ENCODE measurements around the gene TTC12.

TTC12 gene

GRCh38 chr11:113376156-113376555 lies 61.8 kb downstream of the TTC12 start:
- no peak for DNase-seq

DNA sequence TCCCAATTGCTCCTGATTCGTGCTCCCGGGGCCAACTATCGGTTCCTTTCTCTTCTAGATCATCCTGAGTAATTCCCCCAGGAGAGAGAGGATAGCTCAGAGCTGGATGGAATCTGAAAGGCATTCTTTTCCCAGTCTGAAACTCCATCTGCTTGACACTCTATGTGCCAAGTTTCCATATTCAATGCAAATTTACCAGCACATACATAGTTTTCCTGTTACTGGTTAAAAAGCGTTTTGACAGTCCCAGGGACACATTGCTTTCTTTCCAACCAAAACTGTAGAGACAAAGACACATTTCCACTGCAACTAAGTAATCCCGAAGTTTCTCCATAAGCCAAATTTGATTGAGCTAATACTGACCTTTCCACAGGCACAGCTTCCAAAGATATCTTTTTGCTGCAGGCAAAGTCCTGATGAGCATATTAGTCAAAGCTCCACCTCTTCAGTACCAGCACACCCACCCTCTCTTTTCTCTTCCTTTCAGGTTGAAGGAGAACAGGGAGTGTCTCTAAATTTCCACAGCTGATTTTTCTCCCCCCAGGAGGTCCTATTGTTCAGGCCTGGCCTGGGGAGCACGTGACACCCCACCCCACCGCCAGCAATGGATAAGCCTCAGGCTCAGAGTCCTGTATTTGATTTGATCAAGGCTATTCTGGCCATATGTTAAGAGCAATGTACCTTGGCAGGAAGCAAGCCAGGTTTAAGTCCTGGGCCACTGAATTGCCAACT lies 63.5 kb downstream of the TTC12 start:
- DNase-seq, result no peak

- DNase-seq, result no peak
Observed at GRCh38 chr11:113378692-113379091, 64.3 kb downstream of the TTC12 start.

DNA sequence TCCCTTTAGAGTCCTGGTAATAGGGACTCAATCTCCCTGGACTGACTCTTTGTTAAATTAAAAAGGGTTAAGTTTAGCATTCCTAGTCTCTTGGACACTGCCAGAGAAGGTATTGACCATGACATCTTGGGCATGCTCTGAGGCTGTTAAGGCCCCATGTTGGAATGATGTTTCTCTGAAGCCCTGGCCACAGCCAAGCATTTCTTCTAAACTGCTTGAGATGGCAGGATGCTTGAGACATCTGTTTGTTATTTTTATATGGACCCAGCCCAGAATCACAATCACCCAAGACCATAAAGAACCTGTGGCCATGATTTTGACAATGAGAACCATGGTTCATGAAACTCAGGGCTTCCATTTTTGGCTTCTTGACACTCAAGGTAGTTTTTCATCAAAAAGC lies 67.7 kb downstream of the TTC12 start:
- no peak for DNase-seq

- DNase-seq, result no peak
Observed at GRCh38 chr11:113384551-113384950, 70.2 kb downstream of the TTC12 start.

DNA sequence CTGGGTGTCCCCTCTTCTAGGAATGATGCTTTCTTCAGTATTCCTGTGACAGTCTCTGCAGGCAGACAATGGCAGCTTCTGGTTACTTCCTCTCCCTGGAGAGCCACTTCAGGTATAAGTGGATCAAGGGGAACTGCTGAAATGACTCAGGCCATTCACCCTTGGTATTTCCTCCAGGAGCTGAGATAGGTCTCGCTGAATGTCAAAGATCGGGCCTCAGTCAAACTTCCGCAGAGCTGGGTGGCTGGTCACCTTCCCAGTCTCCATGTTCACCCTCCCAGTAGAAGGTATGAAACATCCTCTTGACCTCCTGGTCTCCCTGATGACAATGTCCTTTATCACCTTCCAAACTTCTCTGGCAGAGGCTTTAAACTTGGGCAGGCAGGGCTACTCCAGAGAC lies 71.4 kb downstream of the TTC12 start:
- no peak for DNase-seq

DNA sequence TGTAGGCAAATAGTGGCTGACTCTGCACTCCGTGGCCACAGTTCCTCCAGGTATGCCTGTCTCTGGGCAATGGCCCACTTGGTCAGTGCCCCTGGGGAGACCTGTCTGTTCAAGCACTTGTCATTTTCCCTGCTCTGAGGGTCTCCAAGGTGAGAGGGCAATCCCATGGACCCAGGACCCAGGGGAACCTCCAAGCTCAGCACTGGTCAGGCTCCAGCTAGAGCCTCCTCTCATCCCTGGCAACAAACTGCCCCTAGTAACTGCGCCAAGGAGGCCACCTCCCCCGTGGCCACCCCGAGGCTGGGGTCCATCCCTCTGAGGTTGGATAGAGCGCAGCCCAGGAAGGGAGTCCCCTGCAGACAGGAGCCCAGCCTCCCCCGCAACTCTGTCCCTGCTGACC lies 72.5 kb downstream of the TTC12 start:
- no peak for DNase-seq

DNA sequence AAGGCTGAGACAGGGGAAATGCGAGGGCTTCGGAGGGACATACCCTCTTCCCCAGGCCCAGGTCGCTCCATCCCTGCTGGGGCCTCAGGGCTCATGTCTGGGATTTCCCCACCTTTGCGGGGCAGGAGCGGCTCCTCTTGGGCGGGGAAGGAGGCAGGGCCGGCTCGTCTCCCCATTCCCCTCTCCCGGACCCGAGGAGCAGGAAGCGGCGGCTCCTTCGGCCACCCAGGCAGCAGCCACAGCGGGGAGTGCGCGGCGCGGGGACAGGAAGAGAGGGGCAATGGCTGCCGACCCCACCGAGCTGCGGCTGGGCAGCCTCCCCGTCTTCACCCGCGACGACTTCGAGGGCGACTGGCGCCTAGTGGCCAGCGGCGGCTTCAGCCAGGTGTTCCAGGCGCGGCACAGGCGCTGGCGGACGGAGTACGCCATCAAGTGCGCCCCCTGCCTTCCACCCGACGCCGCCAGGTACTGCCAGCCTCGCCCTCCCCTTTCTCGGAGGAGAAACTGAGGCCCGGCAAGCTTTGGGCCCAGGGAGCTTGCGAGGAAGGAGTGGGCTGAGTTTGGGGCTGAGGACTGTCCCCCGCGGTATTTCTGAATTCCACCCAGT lies 73.3 kb downstream of the TTC12 start, which contains the start of gene ANKK1:
ANKK1 (plus strand) TSS at position 175 of the 607 bp plus-strand sequence; CDS start at position 281, 106 bp downstream.
- no peak for DNase-seq

DNA sequence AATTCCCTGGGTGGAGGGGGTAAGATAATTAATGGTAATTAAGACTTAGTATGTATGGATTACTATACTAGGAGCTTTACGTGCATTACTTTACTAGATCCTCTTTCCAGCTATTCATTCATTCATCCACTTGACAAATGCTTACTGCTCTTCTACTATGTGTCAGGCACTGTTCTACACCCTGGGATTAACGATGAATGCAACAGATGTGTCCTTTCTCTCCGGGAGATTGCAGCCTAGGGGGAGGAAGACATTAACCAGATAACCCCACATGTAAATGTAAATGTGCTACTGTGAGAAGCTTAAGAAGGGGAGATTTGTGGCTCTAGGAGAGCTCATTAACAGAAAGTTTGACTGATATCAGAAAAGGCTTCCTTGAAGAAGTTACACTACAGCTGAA lies 74.9 kb downstream of the TTC12 start:
- no peak for DNase-seq

DNA sequence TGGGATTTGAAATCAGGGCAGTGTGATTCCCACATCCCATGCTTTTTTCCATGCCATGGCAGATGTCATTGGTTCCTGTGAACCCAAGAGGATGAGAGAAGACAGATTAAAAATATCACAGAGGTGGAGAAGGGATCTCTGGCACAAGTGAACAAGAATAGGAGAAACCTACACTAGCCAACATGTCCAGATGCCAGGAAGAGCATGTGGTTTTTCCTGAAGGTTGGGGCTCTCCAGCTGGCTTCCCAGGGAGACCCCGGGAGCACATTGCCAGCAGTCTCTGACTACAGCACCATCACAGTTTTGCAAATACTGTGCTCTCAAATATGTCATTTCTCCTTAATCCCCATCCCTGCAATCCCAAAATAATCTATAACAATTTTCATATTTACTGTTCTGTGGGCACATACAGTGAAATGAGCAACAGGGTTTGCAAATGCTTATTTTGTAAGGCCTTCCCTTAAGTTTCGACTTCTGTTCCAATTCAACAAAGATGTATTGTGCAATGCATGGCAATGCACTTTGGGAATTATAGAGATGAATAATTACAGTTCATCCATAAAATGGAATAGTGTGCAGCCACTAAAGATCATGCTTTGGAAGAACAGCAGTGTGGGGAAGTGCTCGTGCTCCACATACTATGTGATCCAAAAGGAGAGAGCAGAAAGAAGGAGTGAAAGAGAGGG lies 78.0 kb downstream of the TTC12 start:
- DNase-seq, result no peak

DNA sequence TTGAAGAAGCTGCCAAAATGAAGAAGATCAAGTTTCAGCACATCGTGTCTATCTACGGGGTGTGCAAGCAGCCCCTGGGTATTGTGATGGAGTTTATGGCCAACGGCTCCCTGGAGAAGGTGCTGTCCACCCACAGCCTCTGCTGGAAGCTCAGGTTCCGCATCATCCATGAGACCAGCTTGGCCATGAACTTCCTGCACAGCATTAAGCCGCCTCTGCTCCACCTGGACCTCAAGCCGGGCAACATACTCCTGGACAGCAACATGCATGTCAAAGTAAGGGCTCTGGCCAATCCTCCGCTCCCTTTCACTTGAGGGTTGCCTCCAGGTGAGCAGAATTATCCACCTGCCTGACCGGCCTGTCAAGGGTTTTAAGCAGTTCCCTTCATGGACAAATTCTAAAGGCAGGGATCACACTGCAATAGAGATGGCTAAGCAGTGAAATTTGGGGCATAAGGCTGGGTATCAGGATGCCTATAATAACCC lies 79.2 kb downstream of the TTC12 start:
- DNase-seq, result no peak

GRCh38 chr11:113394919-113395318 lies 80.5 kb downstream of the TTC12 start:
- DNase-seq, result no peak

- DNase-seq, result no peak
Observed at GRCh38 chr11:113395782-113396336, 81.5 kb downstream of the TTC12 start.

DNA sequence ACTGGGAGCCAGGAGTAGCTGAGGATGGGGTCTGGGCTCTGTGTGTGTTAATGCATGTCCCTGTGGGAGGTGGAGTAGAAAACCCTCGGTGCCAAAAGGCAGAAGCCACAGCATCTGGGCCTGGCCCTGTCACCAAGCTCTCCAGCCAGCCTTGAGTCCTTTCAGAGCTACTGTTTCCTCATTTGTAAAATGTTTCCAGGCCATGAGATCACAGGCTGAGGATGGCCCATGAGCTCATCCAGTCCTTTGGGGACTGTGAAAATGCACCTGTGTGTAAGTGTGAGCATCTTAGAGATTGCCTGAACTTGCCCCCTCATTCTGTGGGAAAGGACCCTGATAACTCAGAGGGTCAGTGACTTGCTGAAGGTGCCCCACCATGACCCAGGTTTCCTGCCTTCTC lies 82.3 kb downstream of the TTC12 start:
- DNase-seq, result no peak

DNA sequence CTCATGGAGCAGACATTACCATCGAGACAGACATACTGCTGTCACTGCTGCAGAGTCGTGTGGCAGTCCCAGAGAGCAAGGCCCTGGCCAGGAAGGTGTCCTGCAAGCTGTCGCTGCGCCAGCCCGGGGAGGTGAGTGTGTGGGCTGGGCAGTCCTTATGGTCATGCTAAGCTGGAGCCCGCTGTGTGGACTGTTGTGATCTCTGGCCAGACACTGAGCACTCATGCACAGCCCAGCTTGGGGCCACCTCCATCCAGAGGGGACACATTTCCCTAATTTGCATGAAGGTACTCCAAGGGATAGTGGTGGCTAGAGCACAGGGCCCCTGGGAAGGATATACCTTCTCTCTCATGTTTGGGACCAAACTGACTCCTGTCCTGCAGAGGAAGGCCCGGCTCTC lies 82.8 kb downstream of the TTC12 start:
- DNase-seq, result no peak

DNA sequence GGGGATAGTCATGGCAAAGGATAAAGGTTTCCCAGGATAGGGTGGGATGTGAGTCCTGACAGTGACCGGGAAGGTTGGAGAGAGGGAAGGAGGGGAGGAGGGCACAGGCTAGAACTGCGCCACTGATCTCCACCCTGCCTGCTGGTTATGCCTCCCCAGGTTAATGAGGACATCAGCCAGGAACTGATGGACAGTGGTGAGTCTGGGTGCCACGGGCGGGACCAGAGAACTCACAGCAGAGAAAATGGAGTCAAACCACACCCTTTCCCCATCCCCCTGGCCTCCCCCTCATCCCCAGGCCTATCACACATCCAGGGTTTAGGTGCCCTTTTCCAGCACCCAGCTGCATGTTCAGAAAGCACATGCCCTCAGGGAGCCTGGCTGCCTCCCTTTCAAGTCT lies 83.4 kb downstream of the TTC12 start:
- no peak for DNase-seq

DNA sequence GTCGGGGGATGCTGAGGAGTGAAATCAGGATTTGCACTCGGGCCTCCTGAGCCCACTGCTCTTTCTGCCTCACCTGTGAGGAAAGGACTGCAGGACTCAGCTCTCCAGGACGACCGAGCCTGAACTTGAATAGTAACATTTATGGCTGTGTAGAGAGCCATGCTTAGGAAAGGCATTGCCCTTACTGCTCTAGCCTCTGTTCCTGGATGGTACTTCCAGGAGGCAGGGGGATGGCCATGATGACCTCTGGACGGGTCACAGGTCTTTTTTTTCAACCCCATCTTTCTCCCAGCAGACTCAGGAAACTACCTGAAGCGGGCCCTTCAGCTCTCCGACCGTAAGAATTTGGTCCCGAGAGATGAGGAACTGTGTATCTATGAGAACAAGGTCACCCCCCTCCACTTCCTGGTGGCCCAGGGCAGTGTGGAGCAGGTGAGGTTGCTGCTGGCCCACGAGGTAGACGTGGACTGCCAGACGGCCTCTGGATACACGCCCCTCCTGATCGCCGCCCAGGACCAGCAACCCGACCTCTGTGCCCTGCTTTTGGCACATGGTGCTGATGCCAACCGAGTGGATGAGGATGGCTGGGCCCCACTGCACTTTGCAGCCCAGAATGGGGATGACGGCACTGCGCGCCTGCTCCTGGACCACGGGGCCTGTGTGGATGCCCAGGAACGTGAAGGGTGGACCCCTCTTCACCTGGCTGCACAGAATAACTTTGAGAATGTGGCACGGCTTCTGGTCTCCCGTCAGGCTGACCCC lies 84.5 kb downstream of the TTC12 start:
- DNase-seq, result no peak

GRCh38 chr11:113400631-113401230 lies 86.3 kb downstream of the TTC12 start:
- DNase-seq, result no peak

DNA sequence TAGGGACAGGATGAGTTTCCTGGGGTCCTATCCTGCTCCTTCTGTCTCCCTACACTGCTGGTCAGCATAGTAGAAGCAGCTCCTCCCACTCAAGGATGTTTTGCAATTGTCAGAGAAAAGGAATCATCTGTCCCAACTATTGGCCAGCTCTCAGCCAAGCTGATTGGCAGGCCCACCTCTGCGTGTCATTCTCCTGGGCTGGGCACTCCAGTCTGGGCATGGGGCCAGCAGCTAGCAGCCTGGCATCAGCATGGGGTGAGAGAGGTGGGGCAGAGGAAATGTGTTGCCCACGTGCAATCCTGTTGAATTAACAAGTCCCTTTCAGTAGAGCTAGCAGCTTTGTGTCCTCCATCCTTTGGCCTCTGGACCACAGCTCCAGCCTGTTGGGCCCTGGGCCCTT lies 87.3 kb downstream of the TTC12 start:
- DNase-seq, result no peak

GRCh38 chr11:113404859-113405430 lies 90.6 kb downstream of the TTC12 start:
- DNase-seq, result no peak

- DNase-seq, result no peak
Observed at GRCh38 chr11:113405724-113406478, 91.5 kb downstream of the TTC12 start.
